NB4 (cell line): Measurements from ENCODE around the gene CAPZA2.

Experiments used
- POLR2A ChIP-seq: IDR thresholded peaks from 2 replicates; pipeline ENCODE4 v1.6.1; 2011; ENCODE audit warnings: mild to moderate bottlenecking; ENCODE audit not compliant: insufficient read length; ENCODE audit errors: extremely low read depth
- TF ChIP-seq, protein P1 (sequence below): IDR thresholded peaks from one replicate; pipeline ENCODE4 v1.5.1; 2012; ENCODE audit warnings: low read depth, low read length

DNA sequence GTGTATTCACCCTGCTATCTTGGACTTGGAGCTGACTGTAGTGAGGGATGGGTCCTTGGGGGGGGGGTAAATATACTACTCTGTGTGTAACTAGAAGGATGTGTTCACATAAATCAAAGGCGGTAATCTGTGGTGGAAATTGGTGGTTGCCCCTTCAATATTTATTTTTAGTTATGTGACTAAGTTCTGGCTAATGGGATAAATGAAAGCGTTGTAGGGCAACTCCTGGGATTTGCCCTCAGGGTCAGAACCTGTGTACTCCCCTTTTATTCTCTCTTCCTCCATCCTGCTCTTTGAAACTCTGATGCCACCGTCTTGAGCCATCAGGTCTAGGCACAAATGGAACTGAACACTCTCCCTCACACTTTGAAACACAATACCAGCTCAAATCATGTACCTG lies 66.6 kb downstream of the CAPZA2 start:
- TF ChIP-seq, protein P1, sequence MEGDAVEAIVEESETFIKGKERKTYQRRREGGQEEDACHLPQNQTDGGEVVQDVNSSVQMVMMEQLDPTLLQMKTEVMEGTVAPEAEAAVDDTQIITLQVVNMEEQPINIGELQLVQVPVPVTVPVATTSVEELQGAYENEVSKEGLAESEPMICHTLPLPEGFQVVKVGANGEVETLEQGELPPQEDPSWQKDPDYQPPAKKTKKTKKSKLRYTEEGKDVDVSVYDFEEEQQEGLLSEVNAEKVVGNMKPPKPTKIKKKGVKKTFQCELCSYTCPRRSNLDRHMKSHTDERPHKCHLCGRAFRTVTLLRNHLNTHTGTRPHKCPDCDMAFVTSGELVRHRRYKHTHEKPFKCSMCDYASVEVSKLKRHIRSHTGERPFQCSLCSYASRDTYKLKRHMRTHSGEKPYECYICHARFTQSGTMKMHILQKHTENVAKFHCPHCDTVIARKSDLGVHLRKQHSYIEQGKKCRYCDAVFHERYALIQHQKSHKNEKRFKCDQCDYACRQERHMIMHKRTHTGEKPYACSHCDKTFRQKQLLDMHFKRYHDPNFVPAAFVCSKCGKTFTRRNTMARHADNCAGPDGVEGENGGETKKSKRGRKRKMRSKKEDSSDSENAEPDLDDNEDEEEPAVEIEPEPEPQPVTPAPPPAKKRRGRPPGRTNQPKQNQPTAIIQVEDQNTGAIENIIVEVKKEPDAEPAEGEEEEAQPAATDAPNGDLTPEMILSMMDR: no peak
- TF ChIP-seq POLR2A: no peak
